ENCODE measurements around the gene SORCS3. TPM values are rescaled to one million over a fixed set of nuclear protein-coding genes. Genes with fewer than 3 reads are reported as not detected.

SORCS3 gene
- total RNA-seq, 2 donors from 2014 or later, result not detected

- peaks cover 4 to 5% of the 10 kb centered on the region in 2 donors for H3K9me3 Mint-ChIP-seq
- no peaks in the 10 kb centered on the region for H3K36me3 Mint-ChIP-seq
- DNase-seq (ENCODE audit: low spot score in 2 of 2), result no peak
Measured at GRCh38 chr10:104938031-104938430, 296.9 kb downstream of the SORCS3 start.

DNA sequence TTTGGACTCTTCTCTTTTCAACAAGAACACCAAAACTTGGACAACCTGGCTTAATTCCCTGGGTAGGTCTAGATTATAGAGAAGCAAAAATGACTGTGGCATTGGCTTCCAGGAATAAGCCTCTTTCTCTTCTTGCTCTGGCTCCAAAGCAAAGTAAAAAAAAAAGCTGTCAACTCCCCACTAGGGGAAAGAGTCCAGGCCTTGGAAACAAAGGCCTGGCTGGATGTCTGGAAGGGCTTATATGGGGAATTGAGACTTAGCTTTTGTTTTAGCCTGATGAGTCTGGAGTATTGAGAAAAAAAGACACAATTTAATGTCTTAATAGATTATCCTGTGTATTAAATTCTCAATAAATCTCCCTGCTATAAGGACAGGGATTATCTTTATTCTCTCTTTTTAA is 300.6 kb downstream of the SORCS3 start:
- ATAC-seq (no peak), DNase-seq (ENCODE audit: low spot score in 2 of 2) (no peak)
- no peak overlapping the region for H3K27ac Mint-ChIP-seq
- peaks cover 0 to 4% of the 10 kb centered on the region in 2 donors for H3K9me3 Mint-ChIP-seq
- H3K36me3 Mint-ChIP-seq, result no peaks in the 10 kb centered on the region

More at GRCh38 chr10:104938031-104938430, 296.9 kb downstream of the SORCS3 start:
- no peak overlapping the region for H3K27ac Mint-ChIP-seq
- no peak for ATAC-seq

DNA sequence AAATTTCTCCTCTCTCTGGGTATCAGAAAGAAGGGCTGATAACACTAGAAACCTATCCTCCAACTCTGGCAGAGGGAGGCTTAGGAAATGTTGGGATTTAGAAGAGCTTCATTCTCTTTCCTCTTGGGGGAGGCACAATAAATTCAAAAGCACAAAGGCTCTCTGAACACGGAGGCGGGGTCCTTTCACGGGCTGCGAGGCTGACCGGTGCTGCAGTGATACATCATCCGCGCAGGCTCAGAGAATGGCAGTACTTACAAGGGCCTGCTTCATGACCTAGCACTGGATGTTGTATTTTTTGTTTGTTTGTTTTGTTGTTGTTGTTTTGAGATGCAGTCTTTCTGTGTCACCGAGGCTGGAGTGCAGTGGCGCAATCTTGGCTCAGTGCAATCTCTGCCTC is 306.2 kb downstream of the SORCS3 start:
- Mint-ChIP-seq H3K27ac (no peak overlapping the region), H3K9me3 (no peaks in the 10 kb centered on the region), H3K36me3 (no peaks in the 10 kb centered on the region)
- DNase-seq (ENCODE audit: low spot score in 2 of 2) (no peak), ATAC-seq (no peak)

DNA sequence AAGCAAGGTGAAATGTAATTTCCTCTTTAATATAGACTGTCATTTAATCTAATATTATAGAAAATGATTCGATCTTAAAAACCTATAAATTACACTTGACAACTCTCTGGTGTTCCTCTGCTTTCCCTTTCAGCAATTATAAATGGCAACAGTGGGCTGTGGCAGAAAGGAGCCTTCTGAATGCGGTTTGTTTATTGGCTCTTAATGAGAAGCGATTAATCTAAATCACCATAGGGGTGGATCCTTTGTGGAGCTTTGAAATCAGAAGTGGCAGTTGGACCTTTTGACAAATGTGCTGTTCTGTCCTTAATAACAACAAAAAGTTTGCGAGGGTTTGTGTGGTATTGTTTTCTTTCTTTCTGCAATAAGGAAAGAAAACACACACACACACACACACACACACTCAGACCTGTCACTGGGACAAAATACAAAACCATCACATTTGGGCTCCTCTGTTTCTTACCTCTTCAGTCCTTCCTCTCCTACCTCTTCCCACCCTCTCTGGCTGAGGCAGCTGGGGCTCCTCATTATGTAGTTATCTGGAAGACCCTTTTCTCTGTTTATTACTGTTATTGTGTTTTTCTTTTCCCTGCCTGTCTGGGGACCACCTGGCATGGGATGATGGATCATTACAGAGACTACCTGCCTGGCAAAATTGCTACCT is 316.2 kb downstream of the SORCS3 start:
- DNase-seq (ENCODE audit: low spot score in 2 of 2) (no peak), ATAC-seq (no peak)
- H3K27ac Mint-ChIP-seq, result no peak overlapping the region
- peaks cover 6 to 19% of the 10 kb centered on the region in 2 donors for H3K36me3 Mint-ChIP-seq
- peaks cover 10 to 16% of the 10 kb centered on the region in 2 donors for H3K9me3 Mint-ChIP-seq

- H3K27ac Mint-ChIP-seq, result no peak overlapping the region
- DNase-seq (ENCODE audit: low spot score in 2 of 2), result no peak
- ATAC-seq, result no peak
- peaks cover 20 to 28% of the 10 kb centered on the region in 2 donors for H3K9me3 Mint-ChIP-seq
- H3K36me3 Mint-ChIP-seq, result peaks cover 5 to 9% of the 10 kb centered on the region in 2 donors
Measured at GRCh38 chr10:104966563-104967297, 325.6 kb downstream of the SORCS3 start.

- H3K36me3 Mint-ChIP-seq, result no peaks in the 10 kb centered on the region
- DNase-seq (ENCODE audit: low spot score in 2 of 2) (no peak), ATAC-seq (peak in 1 of 2 donors; percentile 68)
- no peak overlapping the region for H3K27ac Mint-ChIP-seq
- peaks cover 2 to 5% of the 10 kb centered on the region in 2 donors for H3K9me3 Mint-ChIP-seq
Measured at GRCh38 chr10:104980368-104980767, 339.3 kb downstream of the SORCS3 start.

DNA sequence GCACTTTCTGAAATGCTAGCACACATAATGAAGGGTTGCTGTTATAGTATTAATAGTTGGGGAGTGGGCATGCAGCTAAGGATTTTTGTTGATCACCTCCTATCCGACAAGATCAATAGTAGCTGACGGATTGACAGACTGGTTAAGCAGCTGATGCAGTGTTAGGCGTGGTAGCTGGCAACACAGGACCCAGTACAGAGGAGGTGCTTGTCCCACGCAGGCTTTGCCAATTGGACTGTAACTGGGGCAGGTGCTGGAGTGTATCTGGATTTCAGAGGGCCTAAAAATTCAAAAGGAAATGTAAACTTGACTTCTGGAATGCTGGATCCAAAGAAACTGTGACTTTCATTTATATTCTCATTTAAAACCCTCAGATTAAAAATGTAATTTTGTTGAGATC is 340.9 kb downstream of the SORCS3 start:
- DNase-seq (ENCODE audit: low spot score in 2 of 2) (no peak), ATAC-seq (no peak)
- H3K9me3 Mint-ChIP-seq, result peaks cover 3 to 5% of the 10 kb centered on the region in 2 donors
- no peaks in the 10 kb centered on the region for H3K36me3 Mint-ChIP-seq
- no peak overlapping the region for H3K27ac Mint-ChIP-seq

GRCh38 chr10:104988686-104989085 is 347.6 kb downstream of the SORCS3 start:
- Mint-ChIP-seq H3K27ac (no peak overlapping the region), H3K36me3 (no peaks in the 10 kb centered on the region), H3K9me3 (peaks cover 3 to 14% of the 10 kb centered on the region in 2 donors)
- no peak for DNase-seq (ENCODE audit: low spot score in 2 of 2)
- no peak for ATAC-seq

DNA sequence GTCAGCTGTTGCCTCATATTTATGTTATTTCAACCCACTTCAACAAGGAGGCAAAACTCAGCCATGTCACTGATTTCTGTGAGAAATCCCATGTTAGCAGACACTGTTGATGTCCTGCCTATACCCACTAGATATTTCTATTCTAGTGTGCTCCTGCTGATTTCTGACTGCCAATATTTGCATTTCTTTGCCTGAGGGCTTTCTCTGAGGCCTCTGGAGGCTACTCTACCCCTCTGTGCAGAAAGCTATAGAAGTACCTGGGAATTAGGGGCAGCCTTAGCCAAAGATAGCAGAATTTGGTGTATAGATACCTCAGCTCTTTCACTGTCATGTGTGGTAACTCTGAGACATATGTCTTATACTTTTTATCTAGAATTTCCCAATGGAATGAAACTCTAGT is 348.8 kb downstream of the SORCS3 start:
- DNase-seq (ENCODE audit: low spot score in 2 of 2) (no peak), ATAC-seq (no peak)
- Mint-ChIP-seq H3K27ac (no peak overlapping the region), H3K9me3 (peaks cover 3 to 14% of the 10 kb centered on the region in 2 donors), H3K36me3 (no peaks in the 10 kb centered on the region)

- no peak for DNase-seq (ENCODE audit: low spot score in 2 of 2)
- no peak for ATAC-seq
- peaks cover 0 to 11% of the 10 kb centered on the region in 2 donors for H3K9me3 Mint-ChIP-seq
Measured at GRCh38 chr10:104993085-104993484, 352.0 kb downstream of the SORCS3 start.

DNA sequence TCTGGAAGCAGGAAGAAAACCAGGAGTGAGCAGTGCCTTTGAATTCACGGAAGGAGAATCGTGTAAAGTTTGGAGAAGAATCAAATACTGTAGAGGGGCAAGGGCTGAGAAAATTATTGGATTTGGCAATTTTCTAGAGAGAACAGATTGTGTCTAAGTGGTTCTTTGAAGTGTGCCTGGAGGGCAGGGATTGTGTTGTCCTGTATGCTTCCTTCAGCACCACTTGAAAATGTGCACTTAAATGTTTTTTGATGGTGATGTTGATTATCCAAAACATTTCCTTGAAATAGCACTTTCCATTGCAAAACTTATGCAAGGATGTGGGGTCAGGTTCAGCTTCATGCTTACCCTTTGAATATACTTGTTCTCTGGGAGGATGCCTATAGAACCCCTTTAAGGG is 360.2 kb downstream of the SORCS3 start:
- DNase-seq (ENCODE audit: low spot score in 2 of 2), result no peak
- no peak for ATAC-seq
- H3K9me3 Mint-ChIP-seq, result peaks cover 1 to 2% of the 10 kb centered on the region in 2 donors
- H3K36me3 Mint-ChIP-seq, result peaks cover 0 to 4% of the 10 kb centered on the region in 2 donors
- no peak overlapping the region for H3K27ac Mint-ChIP-seq

More at GRCh38 chr10:104993085-104993484, 352.0 kb downstream of the SORCS3 start:
- peak overlapping the region in 1 of 2 donors; percentile 24 for H3K27ac Mint-ChIP-seq
- H3K36me3 Mint-ChIP-seq, result peaks cover 0 to 4% of the 10 kb centered on the region in 2 donors

GRCh38 chr10:105010411-105011121 is 369.5 kb downstream of the SORCS3 start:
- H3K9me3 Mint-ChIP-seq, result peaks cover 4 to 5% of the 10 kb centered on the region in 2 donors
- H3K27ac Mint-ChIP-seq, result no peak overlapping the region
- DNase-seq (ENCODE audit: low spot score in 2 of 2), result no peak
- peaks cover 0 to 5% of the 10 kb centered on the region in 2 donors for H3K36me3 Mint-ChIP-seq
- no peak for ATAC-seq

GRCh38 chr10:105017116-105017515 is 376.0 kb downstream of the SORCS3 start:
- peak; percentile 95 to 97 for ATAC-seq
- H3K27ac Mint-ChIP-seq, result no peak overlapping the region
- peak in 1 of 2 donors; percentile 24 for DNase-seq (ENCODE audit: low spot score in 2 of 2)
- peaks cover 0 to 5% of the 10 kb centered on the region in 2 donors for H3K36me3 Mint-ChIP-seq
- peaks cover 4 to 9% of the 10 kb centered on the region in 2 donors for H3K9me3 Mint-ChIP-seq

GRCh38 chr10:105017691-105018090 is 376.6 kb downstream of the SORCS3 start:
- Mint-ChIP-seq H3K36me3 (peaks cover 0 to 5% of the 10 kb centered on the region in 2 donors), H3K27ac (no peak overlapping the region), H3K9me3 (peaks cover 4 to 9% of the 10 kb centered on the region in 2 donors)
- ATAC-seq, result no peak
- no peak for DNase-seq (ENCODE audit: low spot score in 2 of 2)

DNA sequence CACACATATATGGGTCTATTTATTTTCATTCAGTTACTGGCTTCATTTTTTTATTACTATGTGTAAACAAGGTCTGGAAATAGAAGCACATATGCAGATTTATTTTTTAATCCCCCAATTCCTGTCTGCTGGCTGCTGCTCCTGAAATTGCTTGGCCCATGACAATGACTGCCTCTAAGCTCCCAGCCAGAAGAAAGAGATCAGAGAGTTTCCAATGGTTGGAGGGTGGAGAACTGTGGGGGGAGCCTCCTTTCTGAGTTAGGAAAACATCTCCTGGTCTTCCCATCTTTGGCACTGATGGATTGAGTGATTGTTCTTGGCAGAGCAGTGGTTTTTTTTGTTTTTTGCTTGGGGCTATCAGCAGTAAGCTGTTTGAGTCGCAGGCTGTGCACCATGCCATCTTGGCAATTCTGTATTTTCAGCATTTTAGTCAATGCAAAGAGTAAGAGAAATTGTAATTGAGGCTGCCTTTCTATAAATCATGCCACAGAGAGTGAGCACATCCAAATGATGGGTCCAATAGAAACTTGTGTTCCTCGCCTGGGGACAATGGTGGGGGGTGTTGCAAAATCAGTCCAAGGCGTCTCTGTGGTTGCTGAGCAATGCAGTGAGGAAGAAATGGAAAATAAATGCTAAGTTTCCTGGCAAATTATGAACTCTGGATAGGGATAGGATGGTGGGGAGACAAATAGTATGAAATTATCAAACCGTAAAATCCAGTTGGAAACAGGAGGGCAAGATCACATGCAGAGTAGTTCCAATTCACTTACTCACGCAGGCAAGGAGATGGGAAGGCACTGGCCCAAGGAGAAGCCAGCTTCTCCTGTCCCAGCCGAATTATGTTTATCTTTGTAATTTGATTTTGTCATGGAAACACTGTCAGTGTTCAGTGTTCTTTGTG is 382.4 kb downstream of the SORCS3 start:
- peaks cover 0 to 6% of the 10 kb centered on the region in 2 donors for H3K36me3 Mint-ChIP-seq
- no peak for ATAC-seq
- DNase-seq (ENCODE audit: low spot score in 2 of 2), result no peak
- no peak overlapping the region for H3K27ac Mint-ChIP-seq
- peaks cover 4 to 9% of the 10 kb centered on the region in 2 donors for H3K9me3 Mint-ChIP-seq

GRCh38 chr10:105024184-105024583 is 383.1 kb downstream of the SORCS3 start:
- no peak for DNase-seq (ENCODE audit: low spot score in 2 of 2)
- Mint-ChIP-seq H3K27ac (no peak overlapping the region), H3K9me3 (peaks cover 4 to 5% of the 10 kb centered on the region in 2 donors), H3K36me3 (peaks cover 0 to 6% of the 10 kb centered on the region in 2 donors)
- no peak for ATAC-seq
